Activated gamma-delta T cell treated with Interleukin-2 at 50 U/mL for 16 hours (primary cell): Measurements from ENCODE around the gene PCP2.
"Not testable (repeated sequence)": the region's sequence is repeated elsewhere in the genome, so short reads cannot be mapped to it uniquely, and the experiment has no call there.

Experiments used
- DNase-seq: peaks from one replicate; pipeline ENCODE4 v3.0.0-alpha.2; 2020

Gene PCP2

GRCh38 chr19:7661744-7662538 lies 28.4 kb upstream of the PCP2 start:
- DNase-seq, result no peak

GRCh38 chr19:7658219-7658686 lies 24.7 kb upstream of the PCP2 start:
- DNase-seq, result no peak

- DNase-seq, result no peak
Observed at GRCh38 chr19:7657131-7657751, 23.7 kb upstream of the PCP2 start.

- no peak for DNase-seq
Observed at GRCh38 chr19:7655581-7655980, 22.1 kb upstream of the PCP2 start.

- DNase-seq, result no peak
Observed at GRCh38 chr19:7654401-7654800, 20.9 kb upstream of the PCP2 start.

- peak; percentile 89 for DNase-seq
Observed at GRCh38 chr19:7652061-7652641, 18.6 kb upstream of the PCP2 start.

GRCh38 chr19:7650148-7650547 lies 16.6 kb upstream of the PCP2 start:
- DNase-seq, result no peak

- no peak for DNase-seq
Observed at GRCh38 chr19:7648265-7649014, 14.9 kb upstream of the PCP2 start.

GRCh38 chr19:7647156-7647555 lies 13.6 kb upstream of the PCP2 start:
- no peak for DNase-seq

- no peak for DNase-seq
Observed at GRCh38 chr19:7646426-7646700, 12.8 kb upstream of the PCP2 start.

- no peak for DNase-seq
Observed at GRCh38 chr19:7645656-7646425, 12.3 kb upstream of the PCP2 start.

- no peak for DNase-seq
Observed at GRCh38 chr19:7645163-7645562, 11.6 kb upstream of the PCP2 start.

- no peak for DNase-seq
Observed at GRCh38 chr19:7644550-7644877, 11.0 kb upstream of the PCP2 start.

- not testable (repeated sequence) for DNase-seq
Observed at GRCh38 chr19:7643629-7644549, 10.4 kb upstream of the PCP2 start.

GRCh38 chr19:7643031-7643415 lies 9.5 kb upstream of the PCP2 start:
- DNase-seq, result no peak

- DNase-seq, result no peak
Observed at GRCh38 chr19:7642295-7643030, 8.9 kb upstream of the PCP2 start.

- DNase-seq, result no peak
Observed at GRCh38 chr19:7641290-7642276, 8.1 kb upstream of the PCP2 start.

GRCh38 chr19:7640803-7641202 lies 7.3 kb upstream of the PCP2 start:
- DNase-seq, result no peak

- DNase-seq, result no peak
Observed at GRCh38 chr19:7639863-7640348, 6.4 kb upstream of the PCP2 start.
